HL-60 (cell line): Measurements from ENCODE around the gene C1orf167.

ENCODE experiments used
- GABPA ChIP-seq: IDR thresholded peaks from 2 replicates; pipeline ENCODE4 v1.6.1; 2012; ENCODE audit warnings: low read depth
- POLR2AphosphoS5 ChIP-seq: IDR thresholded peaks from 2 replicates; pipeline ENCODE4 v1.6.1; 2012; ENCODE audit warnings: low read depth
- SPI1 ChIP-seq: IDR thresholded peaks from 2 replicates; pipeline ENCODE4 v1.6.1; 2012; ENCODE audit warnings: low read depth, mild to moderate bottlenecking, borderline replicate concordance
- TF ChIP-seq, protein P1 (sequence below): IDR thresholded peaks from one replicate; pipeline ENCODE4 v1.5.1; 2011; ENCODE audit warnings: low read length, control low read depth, inconsistent platforms; ENCODE audit not compliant: insufficient read depth
- TF ChIP-seq, protein P2 (sequence below): IDR thresholded peaks from 2 replicates; pipeline ENCODE4 v1.6.1; 2012; ENCODE audit warnings: low read depth; ENCODE audit not compliant: insufficient replicate concordance

DNA sequence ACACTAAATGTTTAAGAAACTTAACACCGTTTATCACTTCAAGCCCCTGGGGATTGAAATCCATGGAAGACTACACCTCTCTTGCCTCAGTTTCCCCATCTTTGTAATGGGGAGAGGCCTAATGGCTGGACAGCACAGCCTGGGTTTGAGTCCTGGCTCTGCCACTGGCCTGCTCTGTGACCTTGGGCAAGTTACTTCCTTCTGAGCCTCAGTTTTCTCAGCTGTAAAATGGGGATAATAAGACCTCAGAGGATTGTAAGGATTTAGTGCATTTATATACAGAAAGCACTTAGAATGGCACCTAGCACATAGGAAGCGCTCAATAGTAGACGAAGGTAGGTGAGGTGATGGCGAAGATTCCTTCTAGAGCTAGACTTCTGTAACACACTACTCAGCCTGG lies 20.5 kb upstream of the C1orf167 start:
- TF ChIP-seq POLR2AphosphoS5 (no peak), SPI1 (no peak), GABPA (no peak)
- TF ChIP-seq, protein P1, sequence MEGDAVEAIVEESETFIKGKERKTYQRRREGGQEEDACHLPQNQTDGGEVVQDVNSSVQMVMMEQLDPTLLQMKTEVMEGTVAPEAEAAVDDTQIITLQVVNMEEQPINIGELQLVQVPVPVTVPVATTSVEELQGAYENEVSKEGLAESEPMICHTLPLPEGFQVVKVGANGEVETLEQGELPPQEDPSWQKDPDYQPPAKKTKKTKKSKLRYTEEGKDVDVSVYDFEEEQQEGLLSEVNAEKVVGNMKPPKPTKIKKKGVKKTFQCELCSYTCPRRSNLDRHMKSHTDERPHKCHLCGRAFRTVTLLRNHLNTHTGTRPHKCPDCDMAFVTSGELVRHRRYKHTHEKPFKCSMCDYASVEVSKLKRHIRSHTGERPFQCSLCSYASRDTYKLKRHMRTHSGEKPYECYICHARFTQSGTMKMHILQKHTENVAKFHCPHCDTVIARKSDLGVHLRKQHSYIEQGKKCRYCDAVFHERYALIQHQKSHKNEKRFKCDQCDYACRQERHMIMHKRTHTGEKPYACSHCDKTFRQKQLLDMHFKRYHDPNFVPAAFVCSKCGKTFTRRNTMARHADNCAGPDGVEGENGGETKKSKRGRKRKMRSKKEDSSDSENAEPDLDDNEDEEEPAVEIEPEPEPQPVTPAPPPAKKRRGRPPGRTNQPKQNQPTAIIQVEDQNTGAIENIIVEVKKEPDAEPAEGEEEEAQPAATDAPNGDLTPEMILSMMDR: no peak
- TF ChIP-seq, protein P2, sequence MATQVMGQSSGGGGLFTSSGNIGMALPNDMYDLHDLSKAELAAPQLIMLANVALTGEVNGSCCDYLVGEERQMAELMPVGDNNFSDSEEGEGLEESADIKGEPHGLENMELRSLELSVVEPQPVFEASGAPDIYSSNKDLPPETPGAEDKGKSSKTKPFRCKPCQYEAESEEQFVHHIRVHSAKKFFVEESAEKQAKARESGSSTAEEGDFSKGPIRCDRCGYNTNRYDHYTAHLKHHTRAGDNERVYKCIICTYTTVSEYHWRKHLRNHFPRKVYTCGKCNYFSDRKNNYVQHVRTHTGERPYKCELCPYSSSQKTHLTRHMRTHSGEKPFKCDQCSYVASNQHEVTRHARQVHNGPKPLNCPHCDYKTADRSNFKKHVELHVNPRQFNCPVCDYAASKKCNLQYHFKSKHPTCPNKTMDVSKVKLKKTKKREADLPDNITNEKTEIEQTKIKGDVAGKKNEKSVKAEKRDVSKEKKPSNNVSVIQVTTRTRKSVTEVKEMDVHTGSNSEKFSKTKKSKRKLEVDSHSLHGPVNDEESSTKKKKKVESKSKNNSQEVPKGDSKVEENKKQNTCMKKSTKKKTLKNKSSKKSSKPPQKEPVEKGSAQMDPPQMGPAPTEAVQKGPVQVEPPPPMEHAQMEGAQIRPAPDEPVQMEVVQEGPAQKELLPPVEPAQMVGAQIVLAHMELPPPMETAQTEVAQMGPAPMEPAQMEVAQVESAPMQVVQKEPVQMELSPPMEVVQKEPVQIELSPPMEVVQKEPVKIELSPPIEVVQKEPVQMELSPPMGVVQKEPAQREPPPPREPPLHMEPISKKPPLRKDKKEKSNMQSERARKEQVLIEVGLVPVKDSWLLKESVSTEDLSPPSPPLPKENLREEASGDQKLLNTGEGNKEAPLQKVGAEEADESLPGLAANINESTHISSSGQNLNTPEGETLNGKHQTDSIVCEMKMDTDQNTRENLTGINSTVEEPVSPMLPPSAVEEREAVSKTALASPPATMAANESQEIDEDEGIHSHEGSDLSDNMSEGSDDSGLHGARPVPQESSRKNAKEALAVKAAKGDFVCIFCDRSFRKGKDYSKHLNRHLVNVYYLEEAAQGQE: no peak
